SK-N-SH (cell line): ENCODE measurements around the gene SCNN1A. TPM values are rescaled to one million over a fixed set of nuclear protein-coding genes. Genes with fewer than 3 reads are reported as not detected.

Experiments used
- CTCF ChIA-PET: fragments of 300-600, 350-600 bp; formaldehyde crosslinking; extraction: SDS; loops from one replicate; lab custom pipeline; 2021; lab: Yijun Ruan, JAX
- POLR2A ChIA-PET: fragments of 350-600 bp; sonication (Branson Sonifier 250); formaldehyde crosslinking; extraction: SDS; loops from one replicate; lab custom pipeline; 2020; ENCODE audit warnings: antibody characterized with exemption, inconsistent platforms; lab: Yijun Ruan, JAX
- DNase-seq: peaks from one replicate; pipeline ENCODE4 v3.0.0; 2012
- H2AFZ ChIP-seq: fragments of 200-600 bp; sonication (generic); 2 replicates; pipeline ENCODE4 v1.8.1; 2016; ENCODE audit warnings: antibody characterized with exemption, mild to moderate bottlenecking, low read depth
- H3F3A ChIP-seq: fragments of 200-600 bp; sonication (generic); replicated peaks from 2 replicates; pipeline ENCODE3; 2016; ENCODE audit warnings: antibody characterized with exemption, mild to moderate bottlenecking; ENCODE audit not compliant: insufficient read depth
- H3K27ac ChIP-seq, 2 experiments: fragments of 200-500 bp in 1 of 2; fragments of 200-600 bp in 1 of 2; sonication (Bioruptor generic) in 1 of 2; sonication (generic), shearing (Covaris generic) in 1 of 2; 2 replicates each; pipeline versions ENCODE4 v1.5.1 to v1.6.1; 2014 to 2016; ENCODE audit warnings: low read depth in 2 of 2, inconsistent platforms in 1 of 2, low read length in 1 of 2, mild to moderate bottlenecking in 1 of 2, mixed read lengths in 1 of 2
- H3K27me3 ChIP-seq: fragments of 200-600 bp; sonication (generic), shearing (Covaris generic); 2 replicates; pipeline ENCODE4 v1.6.1; 2016; ENCODE audit warnings: mixed run types; ENCODE audit not compliant: insufficient read depth
- H3K36me3 ChIP-seq, 2 experiments: fragments of 200-500 bp in 1 of 2; fragments of 200-600 bp in 1 of 2; sonication (Bioruptor generic) in 1 of 2; sonication (generic) in 1 of 2; replicated peaks in 1 of 2; 2 replicates each; pipeline versions ENCODE3 to v1.5.1; 2014 to 2016; ENCODE audit warnings: low read length in 1 of 2, mild to moderate bottlenecking in 1 of 2; ENCODE audit not compliant: insufficient read depth in 2 of 2, control insufficient read depth in 1 of 2
- H3K4me1 ChIP-seq, 2 experiments: fragments of 200-500 bp in 1 of 2; fragments of 200-600 bp in 1 of 2; sonication (Bioruptor generic) in 1 of 2; sonication (generic), shearing (Covaris generic) in 1 of 2; 2 replicates each; pipeline versions ENCODE4 v1.5.1 to v1.6.1; 2014 to 2016; ENCODE audit warnings: low read depth in 1 of 2, low read length in 1 of 2, mixed run types in 1 of 2; ENCODE audit not compliant: insufficient read depth in 2 of 2, control insufficient read depth in 1 of 2
- H3K4me2 ChIP-seq: fragments of 200-600 bp; sonication (generic), shearing (Covaris generic); 2 replicates; pipeline ENCODE4 v1.6.1; 2017; ENCODE audit warnings: mixed run types
- H3K4me3 ChIP-seq, 2 experiments: fragments of 200-500 bp in 1 of 2; fragments of 200-600 bp in 1 of 2; sonication (Bioruptor generic) in 1 of 2; sonication (generic), shearing (Covaris generic) in 1 of 2; 2 replicates each; pipeline versions ENCODE4 v1.5.1 to v1.8.1; 2014 to 2016; ENCODE audit warnings: low read depth in 2 of 2, inconsistent platforms in 1 of 2, low read length in 1 of 2, mild to moderate bottlenecking in 1 of 2, mixed read lengths in 1 of 2, moderate library complexity in 1 of 2
- H3K79me2 ChIP-seq: fragments of 200-600 bp; sonication (generic); 2 replicates; pipeline ENCODE4 v1.8.1; 2017; ENCODE audit warnings: mild to moderate bottlenecking; ENCODE audit not compliant: insufficient read depth
- H3K9ac ChIP-seq: fragments of 200-600 bp; sonication (generic); 2 replicates; pipeline ENCODE4 v1.6.1; 2017; ENCODE audit warnings: mixed run types
- H3K9me2 ChIP-seq: fragments of 200-600 bp; sonication (generic); 2 replicates; pipeline ENCODE4 v1.6.1; 2017; ENCODE audit warnings: mixed run types
- H3K9me3 ChIP-seq: fragments of 200-600 bp; sonication (generic); 2 replicates; pipeline ENCODE4 v1.6.1; 2017; ENCODE audit warnings: mixed run types, mild to moderate bottlenecking, moderate library complexity
- H4K20me1 ChIP-seq: fragments of 200-600 bp; sonication (generic); 2 replicates; pipeline ENCODE4 v1.6.1; 2017; ENCODE audit warnings: mild to moderate bottlenecking, mixed run types; ENCODE audit not compliant: insufficient read depth
- FOXJ3 ChIP-seq: sonication (generic); formaldehyde crosslinking; IDR thresholded peaks from 2 replicates; pipeline ENCODE4 v1.5.1; 2020; ENCODE audit warnings: mild to moderate bottlenecking, missing genetic modification reagents
- GATA2 ChIP-seq: sonication (generic); formaldehyde crosslinking; IDR thresholded peaks from 2 replicates; pipeline ENCODE4 v1.5.0; 2020; ENCODE audit warnings: mild to moderate bottlenecking, missing genetic modification reagents
- JUND ChIP-seq: IDR thresholded peaks from 2 replicates; pipeline ENCODE4 v1.4.0; 2012
- NRF1 ChIP-seq: IDR thresholded peaks from 2 replicates; pipeline ENCODE4 v1.6.1; 2012; ENCODE audit warnings: low read depth, mild to moderate bottlenecking, low read length
- POLR2AphosphoS5 ChIP-seq: IDR thresholded peaks from 2 replicates; pipeline ENCODE4 v1.6.1; 2012; ENCODE audit warnings: low read depth, low read length
- RAD21 ChIP-seq: IDR thresholded peaks from 2 replicates; pipeline ENCODE4 v1.6.1; 2012; ENCODE audit warnings: mild to moderate bottlenecking, low read length
- RCOR1 ChIP-seq: fragments of 150-350 bp; IDR thresholded peaks from 2 replicates; pipeline ENCODE4 v1.6.1; 2017; ENCODE audit warnings: antibody characterized with exemption, low read length
- RXRA ChIP-seq: IDR thresholded peaks from 2 replicates; pipeline ENCODE4 v1.4.0; 2012; ENCODE audit warnings: low read depth, mild to moderate bottlenecking, borderline replicate concordance
- SIN3A ChIP-seq: IDR thresholded peaks from 2 replicates; pipeline ENCODE4 v1.6.1; 2012; ENCODE audit warnings: low read depth, mild to moderate bottlenecking, low read length, moderate library complexity, borderline replicate concordance
- TAF1 ChIP-seq: IDR thresholded peaks from 2 replicates; pipeline ENCODE4 v1.6.1; 2012; ENCODE audit warnings: low read depth, mild to moderate bottlenecking, low read length, moderate library complexity, borderline replicate concordance
- TEAD4 ChIP-seq: IDR thresholded peaks from 2 replicates; pipeline ENCODE4 v1.4.0; 2012; ENCODE audit warnings: mild to moderate bottlenecking, borderline replicate concordance; ENCODE audit not compliant: insufficient read depth
- YY1 ChIP-seq: IDR thresholded peaks from 2 replicates; pipeline ENCODE4 v1.4.0; 2012; ENCODE audit warnings: low read depth, mild to moderate bottlenecking
- WGBS: methylation state at CpG from one replicate; pipeline ENCODE4 v1.1.6; 2017; ENCODE audit warnings: low lambda C conversion rate; 5-methylcytosine and 5-hydroxymethylcytosine counted together
- polyA plus RNA-seq, 3 experiments: library from polyadenylated mRNA; depleted of rRNA; stranded (reverse); fragments of >200 nt; gene quantifications; 2 replicates each; pipeline ENCODE4 v1.2.3, GENCODE V29; 2012
- TF ChIP-seq, protein P1 (sequence below): fragments of 150-350 bp; IDR thresholded peaks from 2 replicates; pipeline ENCODE4 v1.6.1; 2017; ENCODE audit warnings: antibody characterized with exemption, low read length, low read depth, borderline replicate concordance
- TF ChIP-seq, protein P2 (sequence below): IDR thresholded peaks from 2 replicates; pipeline ENCODE4 v1.6.1; 2012; ENCODE audit warnings: mild to moderate bottlenecking, low read depth, low read length, moderate library complexity
- TF ChIP-seq, protein P3 (sequence below): IDR thresholded peaks from 2 replicates; pipeline ENCODE4 v1.4.0; 2012; ENCODE audit warnings: low read depth
- TF ChIP-seq, protein P4 (sequence below): fragments of 200-600 bp; sonication (generic); IDR thresholded peaks from 2 replicates; pipeline ENCODE4 v1.6.1; 2017; ENCODE audit warnings: antibody characterized with exemption, mild to moderate bottlenecking, moderate library complexity
- TF ChIP-seq, protein P5 (sequence below): IDR thresholded peaks from 2 replicates; pipeline ENCODE4; 2012

SCNN1A gene
- polyA plus RNA-seq, 1 of the 3 experiments (the other 2 are of a cell fraction), result 1.6 TPM

DNA sequence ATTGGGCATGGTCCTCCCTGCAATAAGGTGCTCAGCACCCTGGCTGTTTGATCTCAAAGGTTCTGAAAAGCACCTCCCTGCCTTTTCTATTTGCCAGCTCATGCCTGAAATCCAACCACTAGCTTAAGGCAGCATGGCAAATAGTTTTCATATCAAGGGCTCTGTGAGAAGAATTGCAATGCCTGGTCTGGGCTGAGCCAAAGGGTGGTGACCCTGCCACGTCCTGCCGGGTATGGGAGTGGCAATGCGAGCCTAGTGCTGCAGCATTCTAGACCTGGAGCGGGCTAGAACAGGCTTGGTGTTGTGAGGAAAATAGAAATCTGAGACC is 2.3 kb upstream of the SCNN1A start (continued):
- TF ChIP-seq GATA2, result no peak
- no peak for TF ChIP-seq RCOR1

DNA sequence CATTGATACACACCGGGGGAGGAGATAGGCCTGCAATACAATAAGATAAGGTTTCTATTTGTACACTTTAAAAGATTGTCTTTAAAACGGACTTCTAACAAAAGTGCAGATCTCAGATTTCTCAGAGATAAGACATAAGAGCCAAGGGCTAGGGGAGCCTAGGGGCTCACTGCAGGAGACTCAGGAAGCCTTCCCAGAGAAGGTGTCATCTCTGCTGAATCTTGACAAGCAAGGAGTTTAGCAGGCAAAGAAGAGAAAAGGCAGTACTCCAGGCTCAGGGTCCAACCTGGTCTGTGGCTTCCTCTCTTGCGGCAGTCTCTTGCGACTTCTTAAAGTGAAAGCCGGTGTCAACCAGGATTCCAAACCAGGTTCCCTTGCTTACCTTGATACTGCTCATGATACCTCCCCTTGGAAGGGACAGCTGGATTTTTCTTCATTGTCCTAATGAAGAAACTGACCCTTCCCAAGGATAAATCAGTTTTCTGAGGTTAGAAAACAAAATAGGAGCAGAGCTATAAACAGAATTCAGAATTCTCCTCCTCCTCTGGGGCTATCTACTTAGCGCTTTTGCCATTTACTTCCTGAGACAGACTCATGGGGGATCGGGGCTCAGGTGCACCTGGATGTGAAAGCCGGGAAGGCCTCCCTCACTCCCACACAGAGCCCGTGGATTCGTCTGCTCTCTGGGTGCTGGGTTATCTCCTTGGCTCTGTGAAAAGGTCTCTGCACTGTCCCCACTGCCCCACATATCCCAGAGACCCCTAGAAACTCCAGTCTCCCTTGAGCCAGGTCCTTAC is 1.7 kb upstream of the SCNN1A start:
- TF ChIP-seq RAD21, result no peak
- no peak for TF ChIP-seq JUND
- no peak for TF ChIP-seq NRF1
- no peak for TF ChIP-seq RXRA
- no peak for TF ChIP-seq YY1
- TF ChIP-seq POLR2AphosphoS5, result no peak
- TF ChIP-seq FOXJ3 (CRISPR knock-in tag), result no peak
- TF ChIP-seq, protein P1, sequence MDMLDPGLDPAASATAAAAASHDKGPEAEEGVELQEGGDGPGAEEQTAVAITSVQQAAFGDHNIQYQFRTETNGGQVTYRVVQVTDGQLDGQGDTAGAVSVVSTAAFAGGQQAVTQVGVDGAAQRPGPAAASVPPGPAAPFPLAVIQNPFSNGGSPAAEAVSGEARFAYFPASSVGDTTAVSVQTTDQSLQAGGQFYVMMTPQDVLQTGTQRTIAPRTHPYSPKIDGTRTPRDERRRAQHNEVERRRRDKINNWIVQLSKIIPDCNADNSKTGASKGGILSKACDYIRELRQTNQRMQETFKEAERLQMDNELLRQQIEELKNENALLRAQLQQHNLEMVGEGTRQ, result no peak
- TF ChIP-seq, protein P2, sequence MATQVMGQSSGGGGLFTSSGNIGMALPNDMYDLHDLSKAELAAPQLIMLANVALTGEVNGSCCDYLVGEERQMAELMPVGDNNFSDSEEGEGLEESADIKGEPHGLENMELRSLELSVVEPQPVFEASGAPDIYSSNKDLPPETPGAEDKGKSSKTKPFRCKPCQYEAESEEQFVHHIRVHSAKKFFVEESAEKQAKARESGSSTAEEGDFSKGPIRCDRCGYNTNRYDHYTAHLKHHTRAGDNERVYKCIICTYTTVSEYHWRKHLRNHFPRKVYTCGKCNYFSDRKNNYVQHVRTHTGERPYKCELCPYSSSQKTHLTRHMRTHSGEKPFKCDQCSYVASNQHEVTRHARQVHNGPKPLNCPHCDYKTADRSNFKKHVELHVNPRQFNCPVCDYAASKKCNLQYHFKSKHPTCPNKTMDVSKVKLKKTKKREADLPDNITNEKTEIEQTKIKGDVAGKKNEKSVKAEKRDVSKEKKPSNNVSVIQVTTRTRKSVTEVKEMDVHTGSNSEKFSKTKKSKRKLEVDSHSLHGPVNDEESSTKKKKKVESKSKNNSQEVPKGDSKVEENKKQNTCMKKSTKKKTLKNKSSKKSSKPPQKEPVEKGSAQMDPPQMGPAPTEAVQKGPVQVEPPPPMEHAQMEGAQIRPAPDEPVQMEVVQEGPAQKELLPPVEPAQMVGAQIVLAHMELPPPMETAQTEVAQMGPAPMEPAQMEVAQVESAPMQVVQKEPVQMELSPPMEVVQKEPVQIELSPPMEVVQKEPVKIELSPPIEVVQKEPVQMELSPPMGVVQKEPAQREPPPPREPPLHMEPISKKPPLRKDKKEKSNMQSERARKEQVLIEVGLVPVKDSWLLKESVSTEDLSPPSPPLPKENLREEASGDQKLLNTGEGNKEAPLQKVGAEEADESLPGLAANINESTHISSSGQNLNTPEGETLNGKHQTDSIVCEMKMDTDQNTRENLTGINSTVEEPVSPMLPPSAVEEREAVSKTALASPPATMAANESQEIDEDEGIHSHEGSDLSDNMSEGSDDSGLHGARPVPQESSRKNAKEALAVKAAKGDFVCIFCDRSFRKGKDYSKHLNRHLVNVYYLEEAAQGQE, result no peak
- TF ChIP-seq, protein P3, sequence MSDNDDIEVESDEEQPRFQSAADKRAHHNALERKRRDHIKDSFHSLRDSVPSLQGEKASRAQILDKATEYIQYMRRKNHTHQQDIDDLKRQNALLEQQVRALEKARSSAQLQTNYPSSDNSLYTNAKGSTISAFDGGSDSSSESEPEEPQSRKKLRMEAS, result no peak
- no peak for TF ChIP-seq TAF1
- TF ChIP-seq GATA2, result no peak
- no peak for TF ChIP-seq SIN3A
- TF ChIP-seq, protein P4, sequence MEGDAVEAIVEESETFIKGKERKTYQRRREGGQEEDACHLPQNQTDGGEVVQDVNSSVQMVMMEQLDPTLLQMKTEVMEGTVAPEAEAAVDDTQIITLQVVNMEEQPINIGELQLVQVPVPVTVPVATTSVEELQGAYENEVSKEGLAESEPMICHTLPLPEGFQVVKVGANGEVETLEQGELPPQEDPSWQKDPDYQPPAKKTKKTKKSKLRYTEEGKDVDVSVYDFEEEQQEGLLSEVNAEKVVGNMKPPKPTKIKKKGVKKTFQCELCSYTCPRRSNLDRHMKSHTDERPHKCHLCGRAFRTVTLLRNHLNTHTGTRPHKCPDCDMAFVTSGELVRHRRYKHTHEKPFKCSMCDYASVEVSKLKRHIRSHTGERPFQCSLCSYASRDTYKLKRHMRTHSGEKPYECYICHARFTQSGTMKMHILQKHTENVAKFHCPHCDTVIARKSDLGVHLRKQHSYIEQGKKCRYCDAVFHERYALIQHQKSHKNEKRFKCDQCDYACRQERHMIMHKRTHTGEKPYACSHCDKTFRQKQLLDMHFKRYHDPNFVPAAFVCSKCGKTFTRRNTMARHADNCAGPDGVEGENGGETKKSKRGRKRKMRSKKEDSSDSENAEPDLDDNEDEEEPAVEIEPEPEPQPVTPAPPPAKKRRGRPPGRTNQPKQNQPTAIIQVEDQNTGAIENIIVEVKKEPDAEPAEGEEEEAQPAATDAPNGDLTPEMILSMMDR, result no peak
- TF ChIP-seq, protein P5, sequence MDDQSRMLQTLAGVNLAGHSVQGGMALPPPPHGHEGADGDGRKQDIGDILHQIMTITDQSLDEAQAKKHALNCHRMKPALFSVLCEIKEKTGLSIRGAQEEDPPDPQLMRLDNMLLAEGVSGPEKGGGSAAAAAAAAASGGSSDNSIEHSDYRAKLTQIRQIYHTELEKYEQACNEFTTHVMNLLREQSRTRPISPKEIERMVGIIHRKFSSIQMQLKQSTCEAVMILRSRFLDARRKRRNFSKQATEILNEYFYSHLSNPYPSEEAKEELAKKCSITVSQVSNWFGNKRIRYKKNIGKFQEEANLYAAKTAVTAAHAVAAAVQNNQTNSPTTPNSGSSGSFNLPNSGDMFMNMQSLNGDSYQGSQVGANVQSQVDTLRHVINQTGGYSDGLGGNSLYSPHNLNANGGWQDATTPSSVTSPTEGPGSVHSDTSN, result no peak
- no peak for TF ChIP-seq TEAD4
- H3K27ac ChIP-seq, result no peak overlapping the region
- ChIA-PET POLR2A (no interaction called here), CTCF (no interaction called here)
- no peaks in the 10 kb centered on the region for H3K27me3 ChIP-seq
- no peaks in the 10 kb centered on the region for H4K20me1 ChIP-seq
- no peak overlapping the region for H3K4me3 ChIP-seq
- no peak for DNase-seq
- H3F3A ChIP-seq, result peaks cover 5% of the 10 kb centered on the region
- no peaks in the 10 kb centered on the region for H3K36me3 ChIP-seq
- H3K9ac ChIP-seq, result no peak overlapping the region
- H3K9me3 ChIP-seq, result no peaks in the 10 kb centered on the region
- H3K4me1 ChIP-seq, result peaks cover 12 to 18% of the 10 kb centered on the region in 2 experiments; a peak in 3 of 4 replicates
- WGBS, result 89% methylated on average over 9 of the region's 10 CpGs
- peak overlapping the region; percentile 58 for H2AFZ ChIP-seq
- H3K4me2 ChIP-seq, result no peak overlapping the region
- H3K79me2 ChIP-seq, result no peaks in the 10 kb centered on the region
- H3K9me2 ChIP-seq, result no peaks in the 10 kb centered on the region
